ENCODE measurements around the gene PKP3. TPM values are rescaled to one million over a fixed set of nuclear protein-coding genes. Genes with fewer than 3 reads are reported as not detected.

The PKP3 gene
- total and polyA plus RNA-seq, 9 of the 15 experiments (the other 6 are each of a cell fraction or from before 2014, with no cell fraction given), result 0.11 to 110 (median 30.7) TPM

- H3K36me3 ChIP-seq (ENCODE audit: control insufficient read depth, insufficient read depth, low read length), result no peaks in the 10 kb centered on the region
- H3K9me1 ChIP-seq (ENCODE audit: control insufficient read depth, insufficient read depth, low read length), result peaks cover 2% of the 10 kb centered on the region
- H3K4me2 ChIP-seq (ENCODE audit: insufficient read depth, low read length), result no peak overlapping the region
- no peak overlapping the region for H3K9ac ChIP-seq (ENCODE audit: insufficient read depth in 1 of 2, low read depth in 2 of 2, low read length in 2 of 2)
- H3K79me2 ChIP-seq (ENCODE audit: control insufficient read depth, insufficient read depth, low read length), result peaks cover 3% of the 10 kb centered on the region
- in situ Hi-C loops (cut with MboI), result loop anchor here (10.0 kb wide), 1 partner anchor 150 kb away; no protein-coding TSS in a partner anchor
- DNase-seq (ENCODE audit: extremely low read depth in 1 of 4, low spot score in 3 of 4), result no peak
- FAIRE-seq, result no peak
- no peaks in the 10 kb centered on the region for H4K20me1 ChIP-seq (replicated peaks; ENCODE audit: control insufficient read depth, insufficient read depth, low read length)
- intact Hi-C loops (cut with micrococcal nuclease), result no loop called here
- H3K4me3 ChIP-seq, result no peak overlapping the region
- H3K4me1 ChIP-seq (replicated peaks in 1 of 2; ENCODE audit: control insufficient read depth in 2 of 2, insufficient read depth in 2 of 2, low read length in 2 of 2), result peaks cover 15 to 52% of the 10 kb centered on the region in 2 experiments
- H3K27me3 ChIP-seq (ENCODE audit: control insufficient read depth in 2 of 2, insufficient read depth in 2 of 2, low read length in 2 of 2), result peaks cover 0 to 4% of the 10 kb centered on the region in 2 experiments; a peak in 2 of 5 replicates
- no peak overlapping the region for H2AFZ ChIP-seq (ENCODE audit: low read depth, low read length)
- no peak for ATAC-seq
- no TSS peak for BruUV-seq (replicated peaks)
- ChIA-PET POLR2A (interaction anchor here (0.6 kb wide), 1 partner anchor 155 kb away, joined by 3 read pairs; no protein-coding TSS in a partner anchor), CTCF (ENCODE audit: low intra/inter-chr PET ratio) (no interaction called here)
- H3K9me3 ChIP-seq (replicated peaks; ENCODE audit: control insufficient read depth, insufficient read depth, low read depth, low read length), result peaks cover 8% of the 10 kb centered on the region
- no peak overlapping the region for H3K27ac ChIP-seq (ENCODE audit: extremely low read depth, low read depth, low read length)
- 39% methylated on average over 22 of the region's 22 CpGs for WGBS (ENCODE audit: insufficient coverage, low coverage, missing lambda C conversion rate)
- TF ChIP-seq ARHGAP35 (IDR thresholded peaks at IDR 0.05; ENCODE audit: partially characterized antibody), result no peak
- no peak for TF ChIP-seq BCOR (IDR thresholded peaks at IDR 0.05)
- TF ChIP-seq HNRNPL (IDR thresholded peaks at IDR 0.05; ENCODE audit: low read depth, low read length), result no peak
- no peak for TF ChIP-seq NKRF (IDR thresholded peaks at IDR 0.05; ENCODE audit: borderline replicate concordance)
- no peak for TF ChIP-seq ZBTB33 (CRISPR knock-in tag; IDR thresholded peaks at IDR 0.05)
- no peak for TF ChIP-seq HSF4 (CRISPR knock-in tag; IDR thresholded peaks at IDR 0.05; ENCODE audit: borderline replicate concordance)
- TF ChIP-seq CBX1 (IDR thresholded peaks at IDR 0.05; ENCODE audit: low read depth), result no peak
These were observed 28.9 kb upstream of the PKP3 start for GRCh38 chr11:364991-365725.

All from K562 (cell line).